ENCODE measurements around the gene EIF5B.

The EIF5B gene

GRCh38 chr2:99410276-99410675 lies 73.1 kb downstream of the EIF5B start:
- DNase-seq (ENCODE audit: low read depth, low spot score), result no peak

- DNase-seq (ENCODE audit: low read depth, low spot score), result no peak
Measured at GRCh38 chr2:99414566-99414965, 77.4 kb downstream of the EIF5B start.

- DNase-seq (ENCODE audit: low read depth, low spot score), result no peak
Measured at GRCh38 chr2:99417396-99417795, 80.2 kb downstream of the EIF5B start.

- no peak for DNase-seq (ENCODE audit: low read depth, low spot score)
Measured at GRCh38 chr2:99420031-99420430, 82.8 kb downstream of the EIF5B start.

GRCh38 chr2:99420751-99421299 lies 83.6 kb downstream of the EIF5B start:
- DNase-seq (ENCODE audit: low read depth, low spot score), result no peak

- DNase-seq (ENCODE audit: low read depth, low spot score), result no peak
Measured at GRCh38 chr2:99421469-99421868, 84.3 kb downstream of the EIF5B start.

GRCh38 chr2:99422599-99422998 lies 85.4 kb downstream of the EIF5B start:
- DNase-seq (ENCODE audit: low read depth, low spot score), result no peak

GRCh38 chr2:99424371-99424770 lies 87.2 kb downstream of the EIF5B start:
- DNase-seq (ENCODE audit: low read depth, low spot score), result no peak

- DNase-seq (ENCODE audit: low read depth, low spot score), result no peak
Measured at GRCh38 chr2:99425022-99425421, 87.8 kb downstream of the EIF5B start.

GRCh38 chr2:99430614-99431291 lies 93.6 kb downstream of the EIF5B start:
- DNase-seq (ENCODE audit: low read depth, low spot score), result no peak

- DNase-seq (ENCODE audit: low read depth, low spot score), result no peak
Measured at GRCh38 chr2:99431587-99432275, 94.5 kb downstream of the EIF5B start.

GRCh38 chr2:99433340-99433739 lies 96.2 kb downstream of the EIF5B start:
- DNase-seq (ENCODE audit: low read depth, low spot score), result no peak

GRCh38 chr2:99436874-99437273 lies 99.7 kb downstream of the EIF5B start:
- DNase-seq (ENCODE audit: low read depth, low spot score), result no peak

- DNase-seq (ENCODE audit: low read depth, low spot score), result no peak
Measured at GRCh38 chr2:99439971-99440505, 102.8 kb downstream of the EIF5B start.

GRCh38 chr2:99442837-99443236 lies 105.6 kb downstream of the EIF5B start:
- DNase-seq (ENCODE audit: low read depth, low spot score), result no peak

GRCh38 chr2:99444222-99444621 lies 107.0 kb downstream of the EIF5B start:
- DNase-seq (ENCODE audit: low read depth, low spot score), result no peak

GRCh38 chr2:99445065-99445464 lies 107.9 kb downstream of the EIF5B start:
- DNase-seq (ENCODE audit: low read depth, low spot score), result no peak

GRCh38 chr2:99448556-99448955 lies 111.4 kb downstream of the EIF5B start:
- DNase-seq (ENCODE audit: low read depth, low spot score), result no peak

GRCh38 chr2:99450199-99450598 lies 113.0 kb downstream of the EIF5B start:
- no peak for DNase-seq (ENCODE audit: low read depth, low spot score)
